Fibroblast of pulmonary artery (primary cell): Measurements from ENCODE around the gene TCAIM.

Source experiments
- DNase-seq: peaks from one replicate; pipeline ENCODE4 v3.0.0-alpha.2; 2010; ENCODE audit warnings: low read depth
- H3K4me3 ChIP-seq: replicated peaks from 2 replicates; pipeline ENCODE4 v1.5.1; 2011; ENCODE audit warnings: low read depth, mild to moderate bottlenecking, control low read depth, low read length, moderate library complexity
- TF ChIP-seq, protein P1 (sequence below): IDR thresholded peaks from 2 replicates; pipeline ENCODE4 v1.5.1; 2011; ENCODE audit warnings: mild to moderate bottlenecking, control low read depth, low read length, inconsistent platforms; ENCODE audit errors: missing control alignments

Gene TCAIM

DNA sequence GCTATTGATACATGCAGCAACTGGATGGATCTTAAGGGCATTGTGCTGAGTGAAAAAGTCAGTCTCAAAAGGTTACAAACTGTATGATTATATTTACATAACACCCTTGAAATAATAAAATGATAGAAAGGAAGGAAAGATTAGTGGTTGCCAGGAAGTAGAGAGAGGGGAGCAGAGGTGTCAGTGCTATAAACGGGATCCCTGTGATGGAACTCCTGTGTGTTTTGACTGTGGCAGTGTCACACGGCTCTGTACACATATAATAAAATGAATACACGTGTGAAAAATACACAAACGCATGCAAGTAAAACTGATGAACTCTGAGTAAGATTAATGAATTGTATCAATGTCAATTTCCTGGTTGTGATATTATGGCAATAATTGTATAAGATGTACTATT, 60.3 kb downstream of the TCAIM start:
- no peak overlapping the region for H3K4me3 ChIP-seq
- DNase-seq, result no peak
- TF ChIP-seq, protein P1, sequence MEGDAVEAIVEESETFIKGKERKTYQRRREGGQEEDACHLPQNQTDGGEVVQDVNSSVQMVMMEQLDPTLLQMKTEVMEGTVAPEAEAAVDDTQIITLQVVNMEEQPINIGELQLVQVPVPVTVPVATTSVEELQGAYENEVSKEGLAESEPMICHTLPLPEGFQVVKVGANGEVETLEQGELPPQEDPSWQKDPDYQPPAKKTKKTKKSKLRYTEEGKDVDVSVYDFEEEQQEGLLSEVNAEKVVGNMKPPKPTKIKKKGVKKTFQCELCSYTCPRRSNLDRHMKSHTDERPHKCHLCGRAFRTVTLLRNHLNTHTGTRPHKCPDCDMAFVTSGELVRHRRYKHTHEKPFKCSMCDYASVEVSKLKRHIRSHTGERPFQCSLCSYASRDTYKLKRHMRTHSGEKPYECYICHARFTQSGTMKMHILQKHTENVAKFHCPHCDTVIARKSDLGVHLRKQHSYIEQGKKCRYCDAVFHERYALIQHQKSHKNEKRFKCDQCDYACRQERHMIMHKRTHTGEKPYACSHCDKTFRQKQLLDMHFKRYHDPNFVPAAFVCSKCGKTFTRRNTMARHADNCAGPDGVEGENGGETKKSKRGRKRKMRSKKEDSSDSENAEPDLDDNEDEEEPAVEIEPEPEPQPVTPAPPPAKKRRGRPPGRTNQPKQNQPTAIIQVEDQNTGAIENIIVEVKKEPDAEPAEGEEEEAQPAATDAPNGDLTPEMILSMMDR, result no peak

DNA sequence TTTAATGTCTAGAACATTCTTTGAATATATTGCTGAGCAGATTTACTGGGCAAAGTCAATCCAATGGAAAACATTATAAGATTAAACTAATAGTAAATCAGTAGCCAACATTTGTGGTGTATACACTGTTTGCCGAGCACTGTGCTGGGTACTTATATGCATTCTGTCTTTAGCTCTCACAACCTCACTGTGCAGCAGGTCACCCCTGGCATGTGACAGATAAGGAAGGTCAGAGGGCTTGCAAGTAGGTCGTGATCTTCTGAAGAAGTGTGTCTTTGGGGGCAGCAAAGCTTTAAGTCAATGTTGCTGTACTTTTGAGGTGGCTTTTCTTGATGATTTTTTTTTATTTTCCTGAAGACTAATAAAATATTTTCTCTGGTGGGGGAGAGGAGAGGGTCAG, 62.2 kb downstream of the TCAIM start:
- DNase-seq, result no peak
- H3K4me3 ChIP-seq, result no peak overlapping the region
- TF ChIP-seq, protein P1, result no peak

- DNase-seq, result no peak
- no peak overlapping the region for H3K4me3 ChIP-seq
- TF ChIP-seq, protein P1, result no peak
Observed at GRCh38 chr3:44402548-44402947, 64.0 kb downstream of the TCAIM start.

DNA sequence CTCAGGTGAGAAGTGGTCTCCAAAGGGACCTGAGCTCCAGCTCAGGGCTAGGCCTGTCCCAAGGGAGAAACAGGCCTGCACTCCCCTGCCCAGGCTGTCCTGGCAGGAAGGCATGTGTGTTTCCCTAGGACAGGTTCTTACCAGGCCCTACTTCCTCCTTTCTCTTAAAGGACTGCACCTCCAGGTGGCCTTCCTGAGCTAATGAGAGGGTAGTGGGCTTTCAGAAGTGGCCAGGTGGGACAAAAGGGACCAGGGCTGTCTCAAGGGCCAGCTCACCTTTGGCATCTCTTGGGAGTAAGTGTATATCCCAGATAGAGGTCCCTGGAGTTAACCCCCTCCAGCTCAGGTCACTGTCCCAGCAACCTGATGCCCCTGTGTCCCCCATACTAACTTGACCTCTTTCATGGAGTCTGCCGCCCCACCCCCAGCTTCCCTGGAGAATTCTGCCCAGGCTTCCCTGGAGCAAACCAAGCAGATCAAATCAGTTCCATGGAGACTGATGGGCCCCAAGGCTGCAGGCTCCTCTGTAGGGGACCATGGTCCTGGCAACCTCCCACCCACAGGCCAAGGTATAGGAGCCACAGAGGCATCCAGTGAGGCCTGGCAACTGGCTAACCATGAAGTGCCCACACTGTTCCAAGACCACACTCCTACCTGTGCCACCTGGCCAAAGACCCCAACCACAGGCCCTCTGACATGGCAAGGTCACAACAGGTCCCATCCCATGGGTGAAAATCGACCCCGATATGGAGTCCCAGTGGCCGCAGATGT, 71.3 kb downstream of the TCAIM start:
- TF ChIP-seq, protein P1, result no peak
- DNase-seq, result no peak
- H3K4me3 ChIP-seq, result no peak overlapping the region

GRCh38 chr3:44411031-44411645, 72.6 kb downstream of the TCAIM start:
- no peak for DNase-seq
- TF ChIP-seq, protein P1, result no peak
- no peak overlapping the region for H3K4me3 ChIP-seq

DNA sequence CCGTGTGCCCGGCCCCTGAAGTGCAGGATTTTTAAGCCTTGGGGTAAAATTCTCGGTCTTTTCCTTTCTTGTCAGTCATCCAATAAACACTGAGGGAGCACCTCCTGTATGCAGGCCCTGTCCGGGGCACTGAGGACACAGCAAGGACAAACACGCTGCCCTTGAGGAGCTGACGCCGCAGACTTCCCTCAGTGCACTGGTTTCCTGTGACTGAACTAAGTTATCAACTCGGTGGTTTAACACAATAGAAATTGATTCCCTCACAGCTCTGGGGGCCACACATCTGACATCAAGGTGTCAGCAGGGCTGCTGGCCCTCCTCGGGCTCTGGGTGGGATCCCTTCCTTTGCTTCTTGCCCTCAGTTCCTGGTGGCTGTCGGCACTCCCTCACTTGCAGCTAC, 73.8 kb downstream of the TCAIM start:
- TF ChIP-seq, protein P1, result no peak
- no peak for DNase-seq
- no peak overlapping the region for H3K4me3 ChIP-seq
